Measurements from ENCODE around the gene CDCA7L.
A peak's percentile ranks its signal among the peaks of the same experiment; 100 is the strongest.

Gene CDCA7L, protein sequence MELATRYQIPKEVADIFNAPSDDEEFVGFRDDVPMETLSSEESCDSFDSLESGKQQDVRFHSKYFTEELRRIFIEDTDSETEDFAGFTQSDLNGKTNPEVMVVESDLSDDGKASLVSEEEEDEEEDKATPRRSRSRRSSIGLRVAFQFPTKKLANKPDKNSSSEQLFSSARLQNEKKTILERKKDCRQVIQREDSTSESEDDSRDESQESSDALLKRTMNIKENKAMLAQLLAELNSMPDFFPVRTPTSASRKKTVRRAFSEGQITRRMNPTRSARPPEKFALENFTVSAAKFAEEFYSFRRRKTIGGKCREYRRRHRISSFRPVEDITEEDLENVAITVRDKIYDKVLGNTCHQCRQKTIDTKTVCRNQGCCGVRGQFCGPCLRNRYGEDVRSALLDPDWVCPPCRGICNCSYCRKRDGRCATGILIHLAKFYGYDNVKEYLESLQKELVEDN

DNA sequence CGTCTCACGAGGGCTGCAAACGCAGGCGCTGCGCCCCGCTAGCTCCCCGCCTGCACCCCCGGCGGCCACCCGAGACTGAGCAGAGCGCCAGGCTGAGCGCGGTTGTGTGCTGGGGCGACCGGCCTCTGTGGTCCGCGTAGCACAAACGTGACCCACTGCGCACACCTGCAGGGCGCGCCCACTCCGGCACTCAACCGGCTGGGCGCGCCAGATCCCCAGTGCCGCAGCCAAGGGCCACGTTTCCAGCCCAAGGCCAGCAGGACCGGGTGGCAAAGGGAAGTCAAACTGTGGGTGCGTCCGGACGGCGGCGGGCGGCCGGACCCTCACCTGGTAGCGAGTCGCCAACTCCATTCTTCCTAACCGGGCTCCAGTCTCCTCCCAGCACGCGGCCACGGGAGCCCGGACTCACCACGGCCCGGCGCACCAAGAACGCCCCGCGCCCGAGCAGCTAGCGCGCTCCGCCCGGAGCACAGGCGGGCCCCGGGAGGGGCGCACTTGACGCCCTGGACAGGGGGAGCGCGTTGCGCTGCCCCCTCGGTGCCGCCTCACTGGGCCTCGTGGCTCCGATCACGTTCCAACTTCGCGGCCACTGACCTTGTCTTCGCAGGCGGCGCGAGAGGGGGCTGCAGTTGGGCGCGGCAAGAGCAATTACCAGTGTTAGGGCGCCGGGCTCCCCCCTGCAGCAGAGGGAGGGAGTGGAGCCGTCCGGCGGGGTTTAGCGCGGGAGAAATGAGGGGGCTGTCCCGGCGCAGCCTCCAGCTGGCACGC, at the start of gene CDCA7L:
CDCA7L (minus strand) TSS at position 446 of the 768 bp plus-strand sequence; CDS start at position 351, 95 bp downstream.
- DNase-seq, result peak in 1 of 2 experiments; percentile 74

DNA sequence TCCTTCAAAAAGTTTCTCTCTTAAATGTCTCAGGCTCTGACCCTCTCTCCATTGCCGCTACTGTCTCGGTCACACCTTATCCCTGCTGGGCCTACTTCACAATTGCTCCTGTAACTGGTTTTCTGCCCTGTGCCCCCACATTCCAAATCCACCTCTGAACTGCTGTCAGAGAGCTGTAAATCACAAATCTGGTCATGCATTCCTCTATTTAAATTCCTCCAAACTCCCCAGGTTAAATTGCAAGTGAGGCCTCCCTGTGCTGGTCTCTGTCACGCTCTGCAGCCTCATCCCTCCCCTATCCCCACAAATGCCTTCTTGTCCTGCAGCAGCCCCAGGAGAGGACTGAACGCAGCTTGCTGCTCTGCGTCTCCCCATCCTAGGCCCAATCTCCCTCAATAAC, 40.4 kb upstream of the CDCA7L start:
- no peak for DNase-seq

DNA sequence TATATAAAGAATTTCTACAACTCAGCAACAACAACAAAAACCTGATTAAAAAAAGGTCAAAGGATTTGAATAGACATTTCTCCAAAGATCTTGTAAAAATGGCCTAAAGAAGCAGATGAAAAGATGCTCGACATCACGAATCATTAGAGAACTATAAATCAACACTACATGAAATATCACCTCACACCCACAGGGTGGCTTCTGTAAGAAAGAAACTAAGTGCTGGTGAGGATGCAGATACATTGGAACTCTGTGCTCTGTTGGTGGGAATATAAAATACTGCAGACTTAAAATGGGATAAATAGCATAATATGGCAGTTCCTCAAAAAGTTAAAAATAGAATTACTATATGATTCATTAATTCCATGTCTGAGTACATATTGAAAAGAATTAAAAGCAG, 38.3 kb upstream of the CDCA7L start:
- DNase-seq, result no peak

DNA sequence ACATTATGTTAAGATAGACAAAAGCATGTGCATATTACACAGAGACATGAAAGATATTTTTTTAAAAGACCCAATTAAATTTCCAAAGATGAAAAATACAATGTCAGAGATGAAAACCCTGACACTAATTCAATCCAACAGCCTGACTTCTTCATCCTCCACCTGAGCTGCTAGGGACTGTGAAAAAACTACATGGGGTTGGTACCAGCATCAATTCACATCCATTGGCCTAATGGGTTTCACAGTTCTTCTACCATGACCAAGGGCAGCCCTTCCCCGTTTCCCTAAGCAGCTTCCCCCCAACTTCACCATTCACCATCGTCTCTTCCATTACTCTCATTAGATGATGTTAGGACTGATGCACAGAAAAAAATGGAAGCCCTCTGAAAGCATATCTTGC, 37.4 kb upstream of the CDCA7L start:
- no peak for DNase-seq

DNA sequence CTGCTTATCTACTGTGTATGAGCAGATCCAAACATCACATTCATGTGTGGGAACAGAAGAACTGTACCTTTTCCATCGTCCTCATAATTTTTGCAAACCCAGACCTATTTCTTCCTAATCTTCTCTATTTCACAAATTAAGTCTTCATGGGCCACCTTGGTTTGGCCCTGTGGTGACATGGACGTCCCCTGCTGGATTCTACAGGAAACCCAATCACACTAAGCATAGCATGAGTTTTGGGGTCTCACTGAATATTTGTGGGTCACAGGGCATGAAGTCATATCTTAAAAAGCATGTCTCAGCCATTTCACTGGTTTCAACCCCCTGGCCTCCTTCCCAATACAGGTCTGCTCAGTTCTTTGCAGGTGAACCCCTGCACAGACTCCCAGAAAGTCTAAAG, 35.8 kb upstream of the CDCA7L start:
- DNase-seq, result no peak

DNA sequence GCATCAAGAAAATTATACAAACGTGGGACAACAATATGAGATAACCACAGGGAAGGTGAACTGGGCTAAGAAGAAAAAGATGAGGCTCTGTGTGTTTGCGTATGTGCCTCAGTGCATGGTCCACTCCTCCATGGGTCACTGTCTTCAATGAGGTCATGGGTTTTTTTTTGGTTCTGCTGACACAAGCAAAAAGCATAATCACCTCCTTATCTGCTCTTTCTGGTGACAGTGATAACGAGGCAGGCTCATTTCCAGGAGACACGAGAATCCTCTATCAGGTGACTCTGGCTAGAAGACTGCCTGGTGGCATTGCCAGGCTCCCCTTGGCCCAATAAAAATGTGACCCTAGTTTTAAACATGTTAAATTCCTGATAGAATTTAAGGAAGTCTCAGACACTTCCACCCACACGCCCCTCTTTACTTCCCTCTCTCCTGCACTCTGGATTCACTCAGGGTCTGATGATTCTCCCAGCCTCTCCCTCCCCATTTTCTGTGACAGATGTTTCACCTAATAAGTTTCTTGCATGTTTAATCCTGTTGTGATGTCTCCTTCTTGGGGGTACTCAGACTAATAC, 35.3 kb upstream of the CDCA7L start:
- DNase-seq, result no peak

DNA sequence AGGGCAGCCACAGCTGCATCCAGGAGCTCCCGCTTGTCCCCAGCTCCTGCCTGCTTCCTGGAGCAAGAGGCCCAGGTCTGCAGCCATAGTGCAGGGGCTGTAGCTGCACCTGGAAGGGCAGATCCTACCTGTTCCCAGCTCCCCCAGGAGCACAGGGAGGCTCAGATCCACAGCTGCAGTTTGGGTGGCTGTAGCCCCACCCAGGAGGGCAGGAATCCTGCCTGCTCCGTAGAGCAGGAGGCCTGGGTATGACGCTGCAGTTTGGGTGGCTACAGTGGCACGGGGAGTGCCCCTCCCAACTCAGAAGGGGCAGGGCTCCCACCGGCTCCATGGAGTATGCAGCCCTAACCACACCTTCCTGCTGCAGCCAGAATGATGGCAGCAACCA, 26.7 kb upstream of the CDCA7L start:
- no peak for DNase-seq

DNA sequence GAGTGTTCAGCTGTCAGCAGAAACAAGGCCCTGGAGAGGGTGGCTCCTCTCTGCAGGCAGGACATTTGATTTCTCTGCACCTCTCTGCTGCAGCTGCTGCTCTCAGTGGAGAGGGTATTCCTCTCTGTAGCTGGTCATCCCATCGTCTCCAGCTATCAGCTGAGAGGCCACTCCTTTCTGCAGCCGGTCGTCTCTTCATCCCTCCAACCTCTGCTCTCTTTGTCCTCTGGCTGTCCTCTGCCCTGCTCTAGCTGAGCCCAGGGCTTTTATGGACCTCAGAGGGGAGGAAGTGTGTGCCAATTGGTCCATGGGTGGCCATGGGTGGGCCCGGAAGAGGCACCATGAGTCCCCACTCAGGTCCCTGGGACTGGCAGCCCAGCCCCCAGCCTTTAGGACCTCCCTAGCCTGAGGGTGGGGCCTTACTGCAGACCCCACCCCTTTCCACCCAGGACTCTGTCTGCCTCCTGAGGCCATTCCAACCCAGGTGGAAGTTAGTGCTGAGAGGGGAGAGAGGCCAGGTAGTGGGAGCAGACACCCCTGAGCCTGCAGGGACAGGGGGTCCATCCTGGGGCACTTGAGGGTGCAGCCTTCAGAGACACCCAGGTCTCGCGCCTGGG, 26.2 kb upstream of the CDCA7L start:
- DNase-seq, result no peak

DNA sequence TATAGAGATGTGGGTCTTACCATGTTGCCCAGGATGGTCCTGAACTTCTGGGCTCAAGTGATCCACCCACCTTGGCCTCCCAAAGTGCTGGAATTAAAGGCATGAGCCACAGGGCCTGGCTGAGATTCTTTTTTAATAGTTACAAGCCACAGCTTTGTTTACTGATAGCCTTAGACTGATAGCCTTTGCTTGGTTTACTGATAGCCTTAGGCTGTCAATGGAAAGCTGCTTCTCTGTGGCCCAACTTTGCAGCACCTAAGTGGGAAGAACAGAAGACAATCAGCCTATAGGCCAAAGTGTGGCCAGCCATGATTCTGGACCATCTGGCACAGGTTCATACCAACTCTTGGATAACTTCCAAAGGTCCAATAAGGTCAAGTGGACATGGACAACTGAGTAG, 24.1 kb upstream of the CDCA7L start:
- DNase-seq, result no peak

DNA sequence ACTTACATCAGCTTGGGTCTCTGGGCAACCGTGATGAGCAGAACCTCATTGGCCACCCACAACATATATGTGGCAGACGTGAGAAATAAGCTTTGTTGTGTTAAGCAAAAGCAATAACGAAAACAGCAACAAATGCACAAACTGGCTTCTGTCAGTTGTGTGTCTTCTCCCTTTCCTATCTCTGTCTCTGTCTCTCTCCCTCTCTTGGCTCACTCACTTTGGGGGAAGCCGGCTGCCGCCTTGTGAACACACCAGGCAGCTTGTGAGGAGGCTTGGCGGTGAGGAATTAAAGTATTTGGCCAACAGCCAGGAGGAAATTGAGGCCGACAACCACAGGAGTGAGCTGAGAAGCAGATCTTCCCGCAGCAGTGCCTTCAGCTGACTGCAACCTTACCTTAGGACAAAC, 21.9 kb upstream of the CDCA7L start:
- no peak for DNase-seq

DNA sequence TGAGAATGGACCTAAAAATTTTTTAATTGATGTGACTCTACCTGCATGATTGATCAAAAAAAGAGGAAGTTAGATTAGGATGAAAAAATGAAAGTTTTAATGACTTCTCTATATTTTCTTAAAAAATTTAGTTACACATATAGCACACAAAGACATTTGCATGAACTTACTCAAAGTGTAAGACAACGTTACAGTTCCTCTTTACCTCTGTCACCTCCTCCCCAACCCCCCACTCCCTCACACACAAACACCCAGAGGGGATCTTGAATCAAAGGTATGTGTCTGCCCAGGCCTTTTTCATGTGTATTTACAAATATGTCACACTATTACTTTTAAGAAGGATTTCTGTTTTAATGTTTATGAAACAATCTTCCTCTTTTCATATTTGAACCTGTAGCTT, 20.6 kb upstream of the CDCA7L start:
- DNase-seq, result no peak

DNA sequence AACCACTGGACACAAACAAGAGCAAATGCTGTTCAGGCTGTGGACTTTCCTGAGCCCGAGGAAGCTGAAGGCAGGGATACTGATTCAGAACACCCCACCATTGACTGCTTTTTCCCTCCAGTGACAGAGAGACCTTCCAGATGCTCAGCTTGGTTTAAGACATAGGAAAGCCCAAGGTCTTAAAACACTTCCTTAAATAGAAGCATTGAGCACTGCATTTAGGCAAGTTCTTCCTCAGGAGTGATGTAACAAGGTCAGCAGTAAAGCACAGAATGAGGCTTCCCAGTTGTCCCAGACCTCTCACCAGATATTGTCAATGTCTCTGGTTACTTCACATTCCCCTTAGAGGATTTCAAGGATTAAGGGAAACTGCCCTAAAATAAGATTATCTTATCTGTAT, 19.6 kb upstream of the CDCA7L start:
- no peak for DNase-seq

DNA sequence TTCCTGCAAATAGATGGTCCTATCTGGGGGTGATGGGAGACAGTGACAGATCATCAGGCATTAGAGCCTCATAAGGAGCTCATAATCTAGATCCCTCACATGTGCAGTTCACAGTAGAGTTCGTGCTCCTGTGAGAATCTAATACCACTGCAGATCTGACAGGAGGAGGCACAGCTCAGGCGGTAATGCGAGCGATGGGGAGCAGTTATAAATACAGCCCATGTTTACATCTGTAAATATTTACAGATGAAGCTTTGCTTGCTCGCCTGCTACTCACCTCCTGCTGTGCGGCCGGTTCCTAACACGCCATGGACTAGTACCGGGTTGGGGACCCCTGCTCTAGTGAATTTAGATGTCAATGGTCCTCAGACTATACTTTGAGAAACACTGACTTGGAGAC, 17.0 kb upstream of the CDCA7L start:
- DNase-seq, result no peak

DNA sequence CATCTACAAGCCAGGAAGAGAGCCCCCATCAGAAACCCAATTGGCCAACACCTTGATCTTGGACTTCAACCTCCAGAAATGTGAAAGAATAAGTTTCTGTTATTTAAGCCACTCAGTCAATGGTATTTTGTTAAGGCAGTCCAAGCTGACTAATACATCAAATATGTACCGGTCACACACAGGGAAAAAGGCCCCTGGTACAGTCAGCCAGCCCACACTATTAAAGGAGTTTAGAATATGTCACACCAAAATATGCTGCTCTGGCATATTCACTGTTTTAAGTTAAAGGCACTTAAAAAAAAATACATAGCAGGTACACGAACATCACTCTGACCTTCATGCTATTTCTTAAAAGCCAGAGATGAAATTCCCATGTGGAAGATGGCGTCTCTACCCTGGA, 15.2 kb upstream of the CDCA7L start:
- DNase-seq, result no peak

DNA sequence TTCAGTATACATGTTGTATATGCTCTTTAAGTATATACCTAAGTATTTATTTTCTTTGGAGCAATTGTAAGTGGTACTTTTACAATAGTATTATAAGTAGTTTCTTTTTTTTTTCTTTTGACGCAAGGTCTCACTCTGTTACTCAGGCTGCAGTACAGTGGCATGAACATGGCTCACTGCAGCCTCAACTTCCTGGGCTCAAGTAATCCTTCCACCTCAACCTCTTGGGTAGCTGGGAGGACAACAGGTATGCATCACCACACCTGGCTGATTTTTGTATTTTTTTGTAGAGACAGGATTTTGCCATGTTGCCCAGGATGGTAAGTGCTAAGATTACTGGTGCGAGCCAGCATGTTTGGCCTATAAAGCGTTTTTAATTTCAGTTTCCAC, 13.7 kb upstream of the CDCA7L start:
- no peak for DNase-seq

DNA sequence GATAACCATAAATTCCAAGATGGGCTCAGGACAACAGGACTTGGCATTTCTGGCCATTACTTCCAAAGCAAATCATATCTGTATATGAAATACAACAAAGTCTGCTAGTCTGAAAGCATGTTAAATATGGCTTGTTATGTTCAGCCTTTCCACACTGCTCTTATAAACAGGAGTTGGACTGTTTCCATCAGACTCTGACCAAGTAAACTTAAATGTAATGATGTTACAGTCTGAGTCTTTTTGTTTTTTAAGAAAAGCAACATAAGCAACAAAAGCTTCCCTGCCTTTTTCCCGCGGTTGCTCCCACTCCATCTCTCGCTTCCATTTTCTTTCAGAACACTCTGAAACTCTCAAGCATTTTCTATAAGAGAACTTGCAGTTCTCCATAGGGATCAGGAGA, 8.1 kb upstream of the CDCA7L start:
- no peak for DNase-seq

DNA sequence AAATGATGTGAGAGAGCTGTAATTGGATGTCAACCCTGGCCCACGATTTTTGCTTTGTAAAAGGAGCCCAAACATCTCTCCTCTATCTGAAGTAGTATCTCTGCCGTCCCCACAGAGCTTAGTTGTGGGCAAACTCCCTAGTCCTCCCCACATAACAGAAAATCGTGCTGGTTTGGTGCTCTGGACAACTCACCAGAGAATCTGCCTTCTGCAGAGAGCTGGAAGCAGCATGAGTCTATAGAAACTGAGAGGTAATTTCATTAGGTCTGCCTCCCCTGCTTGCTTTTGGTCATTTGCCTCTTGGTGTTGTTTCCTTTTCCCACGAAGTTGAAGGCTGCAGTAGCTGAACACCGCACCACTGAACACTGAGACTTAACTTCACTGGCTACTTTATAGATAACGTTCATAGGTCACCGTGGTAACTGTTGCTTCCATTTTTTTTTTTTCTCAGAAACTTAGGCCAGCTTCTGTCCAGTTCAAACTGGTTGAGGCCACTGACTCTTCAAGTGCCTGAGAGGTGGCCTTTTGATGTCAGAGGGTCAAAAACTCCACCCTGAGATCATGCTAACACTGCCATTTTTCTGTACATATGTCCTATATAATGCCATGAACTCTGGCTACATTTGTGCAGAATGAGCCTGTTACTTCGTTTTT, 3.3 kb upstream of the CDCA7L start:
- no peak for DNase-seq

DNA sequence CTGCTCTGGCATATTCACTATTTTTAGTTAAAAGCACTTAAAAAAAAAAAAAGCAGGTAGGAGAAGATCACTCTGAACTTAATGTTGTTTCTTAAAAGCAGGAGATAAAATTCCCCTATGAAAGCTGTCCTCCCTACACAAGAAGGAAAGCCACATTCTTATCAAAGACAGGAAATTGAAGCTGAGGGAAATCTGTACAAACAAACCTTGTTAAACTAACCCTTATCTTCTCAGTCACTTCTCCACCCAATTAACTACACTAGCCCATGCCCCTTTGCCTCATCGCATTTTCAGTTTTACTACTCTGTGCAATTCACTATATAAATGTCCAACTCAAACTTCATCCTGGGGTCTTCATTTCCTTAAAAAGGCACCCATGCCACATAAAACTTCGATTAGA, 2.7 kb upstream of the CDCA7L start:
- no peak for DNase-seq

DNA sequence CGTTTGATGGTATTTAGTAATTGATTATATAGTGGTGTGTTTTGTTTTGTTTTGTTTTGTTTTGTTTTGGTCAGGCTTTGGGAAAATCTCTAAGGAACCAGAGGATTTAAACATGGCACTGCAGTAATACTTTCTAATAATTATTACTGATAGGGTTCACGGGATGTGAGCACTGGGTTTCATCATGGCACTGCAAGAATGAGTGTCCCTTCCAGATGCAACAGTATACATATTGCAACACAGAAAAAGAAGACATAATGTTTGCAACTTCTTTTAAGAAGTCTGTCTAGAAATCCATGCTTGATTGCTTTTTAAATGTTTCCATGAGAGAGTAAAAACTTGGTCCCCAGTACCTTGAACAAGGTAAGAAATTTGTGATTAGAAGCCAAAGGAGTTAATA, 2.2 kb upstream of the CDCA7L start:
- no peak for DNase-seq

DNA sequence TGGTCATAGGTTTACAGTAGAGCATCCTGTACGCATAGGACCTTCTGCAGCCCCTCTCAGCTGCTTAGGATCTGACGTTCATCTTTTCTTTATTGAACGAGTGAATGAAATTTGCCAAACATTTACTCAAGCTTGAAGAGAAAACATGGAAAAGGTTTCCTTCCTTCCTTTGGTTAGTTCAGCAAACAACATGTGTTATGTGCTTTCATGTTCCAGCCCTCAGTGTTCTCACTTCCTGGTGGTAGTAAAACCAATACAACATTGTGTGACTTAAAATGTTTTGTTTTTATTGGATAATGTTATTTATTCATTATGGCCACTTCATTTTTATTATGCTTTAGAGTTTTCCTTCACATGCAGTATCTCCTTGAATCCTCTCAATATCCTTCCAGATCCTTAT, 1.4 kb upstream of the CDCA7L start:
- no peak for DNase-seq

DNA sequence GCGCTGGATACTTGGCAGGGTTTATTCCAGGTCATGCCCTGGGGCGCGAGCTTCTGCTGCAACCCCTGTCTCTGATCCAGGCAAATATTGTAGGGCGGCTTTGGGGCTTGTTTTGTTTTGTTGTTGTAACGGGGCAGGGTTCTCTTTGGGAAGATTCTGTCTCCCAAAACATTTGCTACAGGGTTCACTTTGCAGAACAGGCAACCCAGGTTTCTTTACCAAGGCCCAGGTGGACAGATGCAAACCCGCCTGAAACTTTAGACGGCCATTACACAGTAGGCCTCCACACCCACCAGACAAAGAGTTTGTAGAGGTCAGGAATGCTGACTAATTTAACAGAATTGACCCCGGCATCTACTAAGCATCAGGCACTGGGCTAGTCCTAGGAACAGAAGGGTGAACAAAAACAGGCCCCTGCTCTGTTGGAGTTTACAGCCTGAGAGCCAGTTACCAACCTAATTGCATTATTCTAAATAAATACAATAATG, 567 bp upstream of the CDCA7L start:
- peak in 1 of 2 experiments; percentile 23 for DNase-seq

DNA sequence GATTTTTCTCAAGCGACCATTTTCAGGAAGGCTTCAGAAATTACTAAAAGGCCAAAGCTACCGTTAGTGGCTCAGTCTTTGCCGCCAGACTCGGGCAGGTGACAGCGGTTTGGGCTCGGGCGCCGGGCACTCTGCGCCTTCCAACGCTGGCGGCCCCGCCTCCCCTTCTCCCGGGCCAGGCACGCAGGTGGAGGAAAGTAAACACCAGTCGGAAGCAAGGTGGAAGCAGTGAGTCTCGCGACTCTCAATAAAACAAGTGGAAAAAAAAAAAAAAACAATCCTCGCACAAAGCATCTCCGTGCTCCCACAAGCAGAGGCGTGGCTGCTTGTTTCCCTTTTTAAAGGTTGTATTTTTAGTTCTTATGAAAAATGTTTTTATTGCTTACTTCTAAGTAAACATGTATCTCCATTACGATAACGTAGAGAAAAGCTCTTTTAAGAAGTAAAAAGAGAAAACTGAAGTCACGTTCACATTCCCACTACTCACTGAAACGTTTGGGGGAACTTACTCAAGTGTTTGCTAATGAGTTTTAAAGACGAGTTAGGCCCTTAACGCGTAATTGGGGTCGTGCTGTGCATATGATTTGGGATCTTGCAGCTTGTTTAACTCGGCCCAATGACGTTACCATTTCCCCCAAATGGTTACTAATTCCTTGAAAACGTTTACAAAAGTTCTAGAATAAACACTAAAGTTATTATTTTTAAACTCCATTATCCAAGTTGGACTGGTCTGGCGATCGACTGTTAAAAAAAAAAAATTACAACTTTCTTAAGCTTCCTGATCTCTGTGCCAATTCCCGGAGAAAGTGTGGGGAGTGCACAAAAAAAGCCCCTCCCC, 864 bp downstream of the CDCA7L start:
- no peak for DNase-seq
